ENCODE results near the gene ARL11. TPM values are rescaled to one million over a fixed set of nuclear protein-coding genes. Genes with fewer than 3 reads are reported as not detected.

The ARL11 gene
- total RNA-seq, 3 donors from 2014 or later: 0.10 to 0.30 (median 0.18) TPM

GRCh38 chr13:49649963-49650312 is 21.6 kb downstream of the ARL11 start:
- ATAC-seq (no peak), DNase-seq (no peak)
- Mint-ChIP-seq H3K27me3 (ENCODE audit: low read depth) (no peaks in the 10 kb centered on the region), H3K4me1 (ENCODE audit: low read depth) (peaks cover 5% of the 10 kb centered on the region), H3K36me3 (ENCODE audit: insufficient read depth) (no peaks in the 10 kb centered on the region), H3K4me3 (no peak overlapping the region), H3K9me3 (no peaks in the 10 kb centered on the region)

DNA sequence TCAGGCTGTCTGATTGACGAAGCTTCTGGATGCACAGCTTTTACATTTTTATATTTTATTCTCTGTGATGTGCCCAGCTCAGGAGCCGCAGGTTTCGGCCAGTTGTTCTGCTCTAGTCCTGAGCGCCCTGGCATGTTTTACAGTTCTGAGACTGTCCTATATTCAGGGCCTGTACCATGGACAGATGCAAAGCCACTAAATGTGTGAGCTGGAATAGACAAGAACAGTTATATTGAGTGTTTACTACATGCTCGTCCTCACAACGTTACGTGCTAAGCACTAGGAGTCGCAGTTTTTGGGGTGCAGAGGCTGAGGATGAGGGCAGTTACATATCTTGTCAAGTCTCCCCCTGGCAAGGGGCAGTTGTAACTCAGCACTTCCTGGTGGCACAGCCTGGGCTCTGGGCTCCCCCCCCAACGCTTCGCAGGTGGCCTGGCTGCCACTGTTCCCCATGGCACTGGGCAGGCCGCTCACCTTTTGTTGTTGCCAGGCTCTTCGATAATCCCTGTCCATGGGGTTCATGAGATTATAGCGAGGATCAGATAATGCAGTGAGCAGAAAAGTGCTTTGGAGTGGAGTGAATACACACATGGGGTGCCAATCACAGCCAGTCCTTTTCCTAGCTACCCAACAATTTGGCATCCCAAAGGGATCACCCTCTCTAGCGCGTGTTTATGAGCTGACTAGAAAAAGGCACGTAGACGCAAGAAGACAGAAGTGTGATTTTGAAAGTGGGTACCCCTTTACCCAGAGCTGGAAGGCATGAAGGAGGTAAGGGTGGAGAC is 23.5 kb downstream of the ARL11 start:
- H3K27me3 Mint-ChIP-seq (ENCODE audit: low read depth): no peaks in the 10 kb centered on the region
- no peak for DNase-seq
- no peak for ATAC-seq
- H3K4me1 Mint-ChIP-seq (ENCODE audit: low read depth): no peaks in the 10 kb centered on the region
- no peak overlapping the region for H3K4me3 Mint-ChIP-seq
- H3K36me3 Mint-ChIP-seq (ENCODE audit: insufficient read depth): peaks cover 2% of the 10 kb centered on the region
- no peaks in the 10 kb centered on the region for H3K9me3 Mint-ChIP-seq

DNA sequence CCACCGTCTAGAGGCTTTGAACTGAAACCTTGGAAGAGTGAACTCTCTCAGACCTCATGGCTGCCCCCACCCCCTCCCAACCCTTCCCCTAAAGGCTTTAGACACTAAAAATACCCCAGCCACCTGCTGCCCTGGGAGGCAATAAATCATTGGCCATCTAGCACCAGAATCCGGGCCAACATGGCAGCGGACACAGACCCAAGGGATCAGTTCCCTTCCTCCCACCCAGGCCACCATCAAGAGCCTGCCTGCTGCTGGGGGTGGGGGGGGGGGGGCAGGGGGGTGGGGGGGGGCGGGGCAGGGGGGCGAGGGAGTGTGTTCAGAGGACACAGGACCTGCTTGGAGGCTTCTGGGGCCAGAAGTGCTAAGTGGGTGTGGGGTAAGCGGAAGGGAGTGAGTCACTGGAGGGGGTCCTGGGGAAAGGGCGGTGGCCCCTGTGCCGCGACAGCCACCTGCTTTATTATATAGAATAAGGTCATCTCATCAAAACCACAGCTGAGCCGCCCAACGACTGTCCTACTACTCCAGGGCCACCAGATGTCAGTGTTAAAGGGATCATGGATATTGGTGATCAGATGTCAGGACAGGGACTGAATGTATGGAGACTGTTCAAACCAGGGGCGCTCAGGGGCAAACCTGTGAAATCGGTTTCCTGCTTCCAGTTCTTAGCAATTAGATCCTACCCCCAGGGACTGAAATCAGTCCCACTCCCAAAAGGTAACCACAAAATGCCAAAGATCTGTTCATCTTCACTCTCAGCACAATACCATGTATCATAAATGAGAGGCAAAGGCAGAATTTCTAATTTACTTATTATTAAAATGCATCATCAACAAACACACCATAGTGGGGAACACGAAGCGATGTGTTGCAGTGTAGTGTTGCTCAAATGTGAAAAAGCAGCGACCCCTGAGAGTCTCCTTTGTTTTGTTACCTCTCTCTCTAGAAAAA is 24.3 kb downstream of the ARL11 start:
- no peaks in the 10 kb centered on the region for H3K27me3 Mint-ChIP-seq (ENCODE audit: low read depth)
- ATAC-seq (peak; percentile 23 to 43), DNase-seq (no peak)
- H3K4me1 Mint-ChIP-seq (ENCODE audit: low read depth): no peaks in the 10 kb centered on the region
- peaks cover 2% of the 10 kb centered on the region for H3K36me3 Mint-ChIP-seq (ENCODE audit: insufficient read depth)
- H3K9me3 Mint-ChIP-seq: no peaks in the 10 kb centered on the region
- H3K4me3 Mint-ChIP-seq: no peak overlapping the region

- Mint-ChIP-seq H3K36me3 (ENCODE audit: insufficient read depth) (peaks cover 3% of the 10 kb centered on the region), H3K9me3 (no peaks in the 10 kb centered on the region), H3K4me3 (no peak overlapping the region), H3K27me3 (ENCODE audit: low read depth) (no peaks in the 10 kb centered on the region), H3K4me1 (ENCODE audit: low read depth) (no peaks in the 10 kb centered on the region)
- ATAC-seq (no peak), DNase-seq (no peak)
Measured at GRCh38 chr13:49653478-49653877, 25.2 kb downstream of the ARL11 start.

DNA sequence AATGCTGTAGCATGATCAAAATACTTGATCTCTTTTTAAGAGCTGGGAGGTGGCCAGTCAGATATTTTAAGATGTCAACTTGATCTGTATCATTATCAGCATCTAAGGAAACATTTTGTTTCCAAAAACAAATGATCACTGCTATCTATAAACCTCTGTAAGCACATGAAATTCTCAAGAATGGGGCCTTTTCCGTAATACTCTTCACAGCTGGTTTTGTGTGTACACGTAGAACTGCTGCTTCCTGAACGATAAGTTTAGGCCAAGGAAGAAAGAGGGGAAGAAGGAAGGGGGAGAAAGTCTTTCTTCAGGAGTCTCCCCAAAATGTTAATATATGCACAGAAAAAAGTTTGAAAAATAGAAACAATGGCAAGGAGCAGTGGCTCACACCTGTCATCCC is 25.7 kb downstream of the ARL11 start:
- no peak for ATAC-seq
- no peak overlapping the region for H3K4me3 Mint-ChIP-seq

DNA sequence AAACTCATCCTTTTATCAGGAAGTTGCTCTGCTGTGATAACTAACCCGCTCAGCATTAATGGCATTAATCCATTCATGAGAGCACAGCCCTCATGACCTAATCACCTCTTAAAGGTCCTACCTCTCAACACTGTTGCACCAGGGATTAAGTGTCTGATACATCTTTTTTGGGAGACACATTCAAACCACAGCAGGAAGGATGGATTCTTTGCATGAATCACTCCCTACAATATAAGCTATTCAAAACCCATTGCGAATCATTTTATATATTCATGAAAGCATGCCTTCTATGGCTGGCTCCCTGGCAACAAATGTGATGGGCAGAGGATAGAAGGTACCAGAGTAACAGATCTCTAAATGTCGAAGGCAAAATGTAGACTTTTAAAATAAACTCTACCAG is 27.6 kb downstream of the ARL11 start:
- ATAC-seq: no peak

More for the DNA sequence above, 25.7 kb downstream of the ARL11 start:
- no peak for DNase-seq
- Mint-ChIP-seq H3K27me3 (ENCODE audit: low read depth) (no peaks in the 10 kb centered on the region), H3K4me1 (ENCODE audit: low read depth) (no peaks in the 10 kb centered on the region), H3K9me3 (no peaks in the 10 kb centered on the region), H3K36me3 (ENCODE audit: insufficient read depth) (peaks cover 3% of the 10 kb centered on the region)

GRCh38 chr13:49657241-49657641 is 28.9 kb downstream of the ARL11 start:
- ATAC-seq (no peak), DNase-seq (no peak)
- Mint-ChIP-seq H3K9me3 (no peaks in the 10 kb centered on the region), H3K4me1 (ENCODE audit: low read depth) (no peaks in the 10 kb centered on the region), H3K36me3 (ENCODE audit: insufficient read depth) (peaks cover 11% of the 10 kb centered on the region), H3K27me3 (ENCODE audit: low read depth) (no peaks in the 10 kb centered on the region), H3K4me3 (no peak overlapping the region)

More for the DNA sequence above, 27.6 kb downstream of the ARL11 start:
- DNase-seq: no peak
- Mint-ChIP-seq H3K9me3 (no peaks in the 10 kb centered on the region), H3K27me3 (ENCODE audit: low read depth) (no peaks in the 10 kb centered on the region), H3K4me3 (no peak overlapping the region), H3K4me1 (ENCODE audit: low read depth) (no peaks in the 10 kb centered on the region), H3K36me3 (ENCODE audit: insufficient read depth) (peaks cover 6% of the 10 kb centered on the region)

DNA sequence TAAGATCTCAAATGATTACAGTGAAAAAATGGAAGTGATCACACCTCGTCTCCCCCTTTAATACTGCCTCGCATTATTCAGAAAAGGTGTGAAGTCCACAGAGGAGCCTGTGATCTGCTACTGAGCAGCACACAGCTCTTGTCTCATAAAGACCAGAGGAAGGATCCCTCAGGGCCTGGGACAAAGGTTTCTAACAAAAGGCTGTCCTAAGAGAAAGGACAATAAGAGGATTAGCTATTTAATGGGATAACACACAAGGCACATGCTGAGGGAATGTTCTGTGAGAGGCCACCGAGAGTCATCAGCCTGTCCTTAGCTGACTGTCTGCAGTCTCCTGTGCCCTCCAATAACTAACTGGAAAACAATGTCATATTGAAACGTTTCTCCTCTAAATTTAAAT is 36.3 kb downstream of the ARL11 start:
- H3K4me3 Mint-ChIP-seq: no peak overlapping the region
- ATAC-seq (no peak), DNase-seq (no peak)
- peaks cover 18% of the 10 kb centered on the region for H3K36me3 Mint-ChIP-seq (ENCODE audit: insufficient read depth)
- H3K27me3 Mint-ChIP-seq (ENCODE audit: low read depth): no peaks in the 10 kb centered on the region
- no peaks in the 10 kb centered on the region for H3K4me1 Mint-ChIP-seq (ENCODE audit: low read depth)
- H3K9me3 Mint-ChIP-seq: no peaks in the 10 kb centered on the region

- peaks cover 12% of the 10 kb centered on the region for H3K36me3 Mint-ChIP-seq (ENCODE audit: insufficient read depth)
- H3K9me3 Mint-ChIP-seq: no peaks in the 10 kb centered on the region
- H3K4me1 Mint-ChIP-seq (ENCODE audit: low read depth): no peaks in the 10 kb centered on the region
- no peak for ATAC-seq
- H3K27me3 Mint-ChIP-seq (ENCODE audit: low read depth): no peaks in the 10 kb centered on the region
- no peak overlapping the region for H3K4me3 Mint-ChIP-seq
- DNase-seq: no peak
Measured at GRCh38 chr13:49667773-49668172, 39.5 kb downstream of the ARL11 start.

DNA sequence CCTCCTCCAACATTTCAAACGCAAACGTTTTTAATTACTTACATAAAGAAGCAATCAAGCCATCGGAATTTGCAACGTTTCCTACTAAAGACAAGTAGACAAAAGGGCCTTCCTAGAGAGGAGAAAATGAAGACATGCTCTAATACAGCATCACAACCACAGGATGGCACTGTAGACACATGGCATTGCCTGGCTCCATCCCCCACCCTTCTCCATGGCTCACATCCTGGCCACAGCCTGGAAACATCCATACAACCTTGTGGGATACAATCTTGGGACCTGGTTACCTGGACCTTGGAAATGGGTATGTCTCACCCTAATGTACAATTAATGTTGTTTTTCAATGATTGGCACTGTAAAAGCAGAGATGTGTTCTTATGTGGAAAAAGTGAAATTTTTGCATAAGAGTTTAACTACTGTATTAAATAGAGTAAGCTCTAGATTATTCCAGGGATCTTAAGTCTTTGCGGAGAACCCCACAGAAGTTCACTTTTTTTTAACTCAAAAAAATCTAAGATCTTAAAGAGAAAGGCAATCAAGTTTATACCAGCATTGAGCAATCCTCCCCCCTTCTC is 41.5 kb downstream of the ARL11 start:
- H3K9me3 Mint-ChIP-seq: no peaks in the 10 kb centered on the region
- no peak for DNase-seq
- no peaks in the 10 kb centered on the region for H3K4me1 Mint-ChIP-seq (ENCODE audit: low read depth)
- no peak overlapping the region for H3K4me3 Mint-ChIP-seq
- no peak for ATAC-seq
- H3K27me3 Mint-ChIP-seq (ENCODE audit: low read depth): no peaks in the 10 kb centered on the region
- H3K36me3 Mint-ChIP-seq (ENCODE audit: insufficient read depth): peaks cover 12% of the 10 kb centered on the region

GRCh38 chr13:49670828-49671227 is 42.5 kb downstream of the ARL11 start:
- Mint-ChIP-seq H3K4me1 (ENCODE audit: low read depth) (peaks cover 2% of the 10 kb centered on the region), H3K9me3 (no peaks in the 10 kb centered on the region), H3K4me3 (no peak overlapping the region), H3K27me3 (ENCODE audit: low read depth) (no peaks in the 10 kb centered on the region), H3K36me3 (ENCODE audit: insufficient read depth) (peaks cover 10% of the 10 kb centered on the region)
- ATAC-seq (no peak), DNase-seq (no peak)

DNA sequence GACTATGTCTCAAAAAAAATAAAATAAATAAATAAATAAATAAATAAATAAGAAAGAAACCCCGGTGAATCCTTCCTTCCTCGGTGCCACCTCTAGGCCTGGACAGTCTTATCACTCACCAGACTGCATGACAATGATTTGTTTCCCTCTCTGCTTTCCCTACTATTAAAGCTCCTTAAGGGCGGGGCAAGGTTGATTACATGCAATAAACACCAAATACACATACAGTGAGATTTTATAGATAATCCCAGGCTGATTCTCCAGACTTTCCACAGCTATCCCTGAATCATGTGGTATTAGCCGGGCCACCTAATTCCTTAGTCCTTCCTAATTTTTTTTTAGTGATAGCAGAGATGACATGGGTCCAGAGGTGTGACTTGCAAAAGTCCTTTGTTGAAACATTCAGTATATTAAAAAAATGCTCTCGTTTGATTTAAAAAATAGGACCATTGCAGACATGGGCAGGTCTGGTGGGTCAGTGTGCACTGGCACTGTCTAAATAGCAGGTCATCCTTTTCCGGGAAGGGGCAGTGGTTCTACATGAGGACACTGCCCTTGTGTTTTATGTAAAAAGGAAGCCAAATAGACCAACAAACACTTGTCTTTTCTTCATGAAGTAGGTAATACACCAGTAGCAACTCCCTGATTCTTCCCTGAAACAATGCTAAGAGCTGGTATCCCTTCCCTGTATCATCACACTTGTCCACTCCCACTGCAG is 48.4 kb downstream of the ARL11 start:
- peaks cover 3% of the 10 kb centered on the region for H3K4me1 Mint-ChIP-seq (ENCODE audit: low read depth)
- H3K9me3 Mint-ChIP-seq: no peaks in the 10 kb centered on the region
- peaks cover 6% of the 10 kb centered on the region for H3K36me3 Mint-ChIP-seq (ENCODE audit: insufficient read depth)
- H3K4me3 Mint-ChIP-seq: no peak overlapping the region
- DNase-seq (no peak), ATAC-seq (no peak)
- H3K27me3 Mint-ChIP-seq (ENCODE audit: low read depth): no peaks in the 10 kb centered on the region

- no peak overlapping the region for H3K4me3 Mint-ChIP-seq
- H3K4me1 Mint-ChIP-seq (ENCODE audit: low read depth): peaks cover 6% of the 10 kb centered on the region
- ATAC-seq: no peak
- H3K9me3 Mint-ChIP-seq: no peaks in the 10 kb centered on the region
- H3K36me3 Mint-ChIP-seq (ENCODE audit: insufficient read depth): peaks cover 6% of the 10 kb centered on the region
- H3K27me3 Mint-ChIP-seq (ENCODE audit: low read depth): no peaks in the 10 kb centered on the region
- DNase-seq: no peak
Measured at GRCh38 chr13:49678191-49678914, 50.0 kb downstream of the ARL11 start.
